ENCODE results near the gene NAIF1.

NAIF1 gene

DNA sequence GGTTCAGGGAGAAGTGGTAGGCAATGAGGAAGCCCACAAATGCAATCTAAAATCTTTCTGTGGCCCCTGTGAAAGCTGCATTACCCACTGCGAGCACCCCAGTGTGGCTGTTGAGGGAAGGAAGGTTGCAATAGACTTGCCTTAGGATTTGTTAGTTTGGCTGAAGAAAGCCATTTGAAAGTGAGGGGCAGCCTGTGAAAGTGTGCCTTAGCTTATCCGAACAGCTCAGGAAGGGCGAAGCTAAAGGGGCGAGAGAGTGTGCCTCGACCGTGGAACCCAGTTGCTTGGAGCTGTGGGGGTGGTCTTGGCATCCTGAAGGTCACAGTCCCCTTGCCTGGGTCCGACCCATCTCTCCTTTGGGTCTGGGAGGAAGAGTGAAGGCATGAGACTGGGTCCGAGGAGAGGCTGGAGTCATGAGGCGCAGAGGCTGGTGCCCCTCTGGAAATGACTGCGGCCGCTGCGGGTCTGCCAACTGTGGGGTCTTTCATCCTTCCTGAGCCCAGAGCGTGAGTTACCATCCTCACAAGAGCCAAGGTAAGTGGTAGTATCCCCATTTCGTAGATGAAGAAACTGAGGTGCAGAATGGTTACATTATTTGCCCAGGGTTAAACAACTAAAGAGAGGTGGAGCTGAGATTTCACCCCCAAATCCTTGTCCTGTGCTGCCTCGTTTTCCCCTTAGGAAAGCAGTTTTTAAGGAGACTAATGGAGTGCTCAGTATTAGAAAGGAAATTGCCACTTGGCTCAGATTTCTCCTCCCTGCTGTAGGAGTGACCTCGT, 25.3 kb upstream of the NAIF1 start:
- Histone ChIP-seq H3K27me3 (no peaks in the 10 kb centered on the region), H3K9ac (peak overlapping the region; percentile 58 to 84 (median 67); a peak in 21 of 22 replicates), H4K20me1 (peaks cover 62 to 100% (median 93%) of the 10 kb centered on the region in 11 experiments; a peak in 21 of 22 replicates), H3K4me3 (peak overlapping the region in 1 of 10 experiments; percentile 10; a peak in 4 of 20 replicates), H3K4me2 (peak overlapping the region; percentile 70 to 94 (median 87)), H3K36me3 (peaks cover 0 to 64% (median 23%) of the 10 kb centered on the region in 11 experiments; a peak in 16 of 22 replicates), H3K9me3 (replicated peaks in 1 of 11) (no peaks in the 10 kb centered on the region), H3K4me1 (peaks cover 88 to 99% (median 93%) of the 10 kb centered on the region in 10 experiments), H3K27ac (peak overlapping the region; percentile 51 to 96 (median 76); a peak in 20 of 22 replicates)
- no peak for TF ChIP-seq Cebpa-rat (IDR thresholded peaks at IDR 0.05)

DNA sequence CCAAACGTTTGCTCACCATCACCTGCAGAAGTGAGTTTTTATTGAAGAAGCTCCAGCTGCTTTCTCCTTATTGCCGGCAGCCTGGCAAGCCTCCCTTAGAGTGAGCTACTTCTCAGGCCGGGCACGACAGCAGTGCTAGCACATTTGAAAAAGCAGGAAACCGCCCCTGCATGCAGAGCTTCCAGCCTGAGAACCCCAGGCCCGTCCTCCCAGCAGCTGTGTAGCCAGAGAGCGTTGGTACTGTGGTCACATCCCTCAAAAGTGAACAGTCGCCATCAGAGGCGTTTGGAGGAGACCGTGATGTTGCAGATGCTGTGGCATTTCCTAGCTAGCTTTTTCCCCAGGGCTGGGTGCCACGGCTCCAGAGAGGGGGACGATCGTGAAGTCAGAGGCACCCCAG, 24.5 kb upstream of the NAIF1 start:
- peaks cover 82 to 95% (median 88%) of the 10 kb centered on the region in 10 experiments for H3K4me1 ChIP-seq

DNA sequence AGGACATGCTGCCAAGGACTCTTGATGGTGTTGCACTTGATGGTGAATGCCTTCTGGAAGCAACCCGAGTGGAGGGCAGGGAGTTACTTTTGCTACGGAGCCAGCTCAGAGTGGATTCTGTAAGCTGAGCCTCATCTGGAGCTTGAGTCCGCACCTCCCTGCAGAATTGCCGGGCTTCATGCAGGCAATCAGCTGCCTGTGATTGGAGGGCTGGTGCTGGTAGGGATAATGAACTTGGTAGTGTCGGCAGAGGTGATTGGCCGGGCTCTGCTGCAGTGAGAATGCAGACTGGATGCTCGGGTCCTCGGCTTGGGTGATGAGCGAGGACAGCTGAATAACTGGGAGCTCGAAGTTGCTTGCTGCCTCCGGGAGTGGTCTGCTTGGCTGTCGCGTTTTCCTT, 24.0 kb upstream of the NAIF1 start:
- Histone ChIP-seq H4K20me1 (peaks cover 51 to 100% (median 93%) of the 10 kb centered on the region in 11 experiments; a peak in 21 of 22 replicates), H3K4me1 (peaks cover 78 to 91% (median 85%) of the 10 kb centered on the region in 10 experiments), H3K4me2 (peak overlapping the region; percentile 70 to 94 (median 87)), H3K9ac (peak overlapping the region in 8 of 11 experiments; percentile 8 to 84 (median 64); a peak in 11 of 22 replicates), H3K9me3 (replicated peaks in 1 of 11) (no peaks in the 10 kb centered on the region), H3K36me3 (peaks cover under 1 to 63% (median 23%) of the 10 kb centered on the region in 11 experiments; a peak in 19 of 22 replicates), H3K4me3 (no peak overlapping the region), H3K27ac (peak overlapping the region in 3 of 11 experiments; percentile 6 to 76 (median 72); a peak in 3 of 22 replicates), H3K27me3 (no peaks in the 10 kb centered on the region)
- no peak for TF ChIP-seq Cebpa-rat (IDR thresholded peaks at IDR 0.05)

More for the DNA sequence above, 24.5 kb upstream of the NAIF1 start:
- Histone ChIP-seq H3K4me2 (peak overlapping the region; percentile 70 to 94 (median 87)), H3K27me3 (no peaks in the 10 kb centered on the region), H4K20me1 (peaks cover 54 to 100% (median 93%) of the 10 kb centered on the region in 11 experiments; a peak in 21 of 22 replicates), H3K36me3 (peaks cover 0 to 63% (median 19%) of the 10 kb centered on the region in 11 experiments; a peak in 18 of 22 replicates), H3K9me3 (replicated peaks in 1 of 11) (no peaks in the 10 kb centered on the region), H3K4me3 (no peak overlapping the region), H3K9ac (peak overlapping the region; percentile 58 to 84 (median 67); a peak in 19 of 22 replicates), H3K27ac (peak overlapping the region; percentile 51 to 96 (median 76); a peak in 19 of 22 replicates)
- no peak for TF ChIP-seq Cebpa-rat (IDR thresholded peaks at IDR 0.05)

DNA sequence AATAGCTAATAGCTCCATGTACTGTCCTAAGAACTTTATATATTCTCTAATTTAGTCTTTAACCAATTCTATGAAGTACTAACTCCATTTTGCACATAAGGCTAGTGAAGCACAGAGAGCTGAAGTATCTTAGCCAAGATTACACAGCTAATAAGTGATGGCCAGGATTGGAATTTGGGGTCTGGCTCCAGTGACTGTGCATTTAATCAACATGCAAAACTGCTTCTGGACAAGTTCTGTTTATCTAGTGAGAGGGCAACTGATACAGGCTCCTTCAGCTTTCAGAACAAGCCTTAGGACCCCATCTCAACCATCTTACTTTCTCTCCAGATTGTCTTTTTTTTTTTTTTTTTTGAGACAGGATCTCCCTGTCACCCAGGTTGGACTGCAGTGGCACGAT, 22.2 kb upstream of the NAIF1 start:
- peaks cover 53 to 100% (median 96%) of the 10 kb centered on the region in 11 experiments; a peak in 21 of 22 replicates for H4K20me1 ChIP-seq
- H3K9ac ChIP-seq = no peak overlapping the region
- peaks cover 61 to 73% (median 68%) of the 10 kb centered on the region in 10 experiments for H3K4me1 ChIP-seq
- H3K4me2 ChIP-seq = peak overlapping the region in 7 of 11 experiments; percentile 3 to 72 (median 48); a peak in 9 of 22 replicates
- peaks cover 9 to 68% (median 33%) of the 10 kb centered on the region in 11 experiments; a peak in 21 of 22 replicates for H3K36me3 ChIP-seq
- no peak overlapping the region for H3K4me3 ChIP-seq
- H3K9me3 ChIP-seq (replicated peaks in 1 of 11) = no peaks in the 10 kb centered on the region
- TF ChIP-seq Cebpa-rat (IDR thresholded peaks at IDR 0.05) = no peak
- no peak overlapping the region for H3K27ac ChIP-seq
- H3K27me3 ChIP-seq = no peaks in the 10 kb centered on the region

DNA sequence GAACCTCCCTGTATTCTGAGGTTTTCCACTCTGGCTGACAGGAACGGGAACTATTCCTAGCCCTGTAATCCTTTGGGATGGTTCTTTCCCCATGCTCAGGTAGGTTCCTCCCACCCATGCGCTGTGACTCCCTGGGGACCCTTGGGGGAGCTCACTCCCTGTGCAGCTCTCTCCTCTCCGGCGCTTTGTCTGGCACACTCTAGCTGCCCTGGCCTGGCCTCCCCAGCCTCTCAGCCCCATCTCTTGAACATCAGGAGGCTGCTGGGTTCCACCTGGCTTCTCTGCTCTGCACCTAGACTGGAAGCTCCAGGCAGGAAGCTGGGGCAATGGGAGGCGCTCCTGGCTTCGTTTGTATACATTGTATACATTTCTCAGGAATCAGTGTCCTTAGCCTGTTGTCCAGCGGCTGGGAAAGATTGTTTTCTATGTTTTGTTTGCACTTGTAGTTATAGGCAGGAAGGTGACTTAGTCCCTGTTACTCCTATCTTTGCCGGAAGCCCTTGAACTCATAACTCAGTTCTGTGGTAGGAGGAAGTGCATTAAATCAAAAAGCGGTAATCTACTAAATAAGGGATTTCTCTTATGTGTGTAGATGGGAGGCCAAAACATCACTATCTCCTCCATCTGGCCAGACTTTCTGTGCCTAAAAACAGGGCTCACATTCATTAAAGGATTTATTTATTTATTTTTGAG, 21.3 kb upstream of the NAIF1 start:
- peak overlapping the region in 1 of 11 experiments; percentile 6; a peak in 1 of 22 replicates for H3K27ac ChIP-seq
- peak overlapping the region; percentile 48 to 72 (median 58) for H3K4me2 ChIP-seq
- no peaks in the 10 kb centered on the region for H3K9me3 ChIP-seq (replicated peaks in 1 of 11)
- H4K20me1 ChIP-seq = peaks cover 57 to 100% (median 98%) of the 10 kb centered on the region in 11 experiments; a peak in 21 of 22 replicates
- peak overlapping the region in 2 of 11 experiments; percentile 5 to 15; a peak in 2 of 22 replicates for H3K9ac ChIP-seq
- no peak for TF ChIP-seq Cebpa-rat (IDR thresholded peaks at IDR 0.05)
- H3K4me1 ChIP-seq = peaks cover 52 to 68% (median 64%) of the 10 kb centered on the region in 10 experiments
- no peak overlapping the region for H3K4me3 ChIP-seq
- no peaks in the 10 kb centered on the region for H3K27me3 ChIP-seq
- peaks cover 9 to 71% (median 35%) of the 10 kb centered on the region in 11 experiments; a peak in 21 of 22 replicates for H3K36me3 ChIP-seq

DNA sequence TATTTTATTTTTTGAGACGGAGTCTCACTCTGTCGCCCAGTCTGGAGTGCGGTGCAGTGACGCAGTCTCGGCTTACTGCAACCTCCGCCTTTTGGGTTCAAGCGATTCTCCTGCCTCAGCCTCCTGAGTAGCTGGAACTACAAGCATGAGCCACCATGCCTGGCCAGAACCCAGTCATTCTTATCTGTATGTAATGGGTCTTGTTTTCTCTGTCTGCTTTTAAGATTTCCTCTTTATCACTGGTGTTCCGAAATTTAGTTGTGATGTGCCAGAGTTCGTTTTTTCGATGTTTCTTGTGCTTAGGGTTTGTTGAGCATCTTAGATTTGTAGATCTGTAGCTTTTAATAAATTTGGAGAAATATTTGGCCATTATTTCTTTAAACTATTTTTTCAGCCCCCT, 20.1 kb upstream of the NAIF1 start:
- H3K4me3 ChIP-seq = no peak overlapping the region

DNA sequence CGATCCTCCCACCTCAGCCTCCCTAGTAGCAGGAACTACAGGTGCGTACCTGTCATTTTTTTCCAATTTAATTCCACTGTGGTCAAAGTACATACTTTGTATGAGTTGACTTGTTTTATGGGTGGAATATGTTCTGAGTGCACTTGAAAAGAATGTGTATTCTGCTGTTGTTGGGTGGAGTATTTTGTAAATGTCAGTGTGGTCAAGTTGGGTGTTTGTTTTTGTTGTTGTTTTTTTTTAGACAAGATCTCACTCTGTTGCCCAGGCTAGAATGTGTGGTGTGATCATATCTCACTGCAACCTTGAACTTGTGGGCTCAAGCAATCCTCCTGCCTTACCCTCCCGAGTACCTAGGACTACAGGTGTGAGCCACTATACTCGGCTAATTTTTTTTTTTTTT, 18.8 kb upstream of the NAIF1 start:
- Histone ChIP-seq H3K36me3 (peaks cover 9 to 77% (median 37%) of the 10 kb centered on the region in 11 experiments; a peak in 21 of 22 replicates), H3K4me3 (no peak overlapping the region), H3K9ac (no peak overlapping the region), H3K4me1 (peaks cover 44 to 63% (median 57%) of the 10 kb centered on the region in 10 experiments), H3K9me3 (replicated peaks in 1 of 11) (no peaks in the 10 kb centered on the region), H3K4me2 (no peak overlapping the region), H4K20me1 (peaks cover 38 to 100% (median 96%) of the 10 kb centered on the region in 11 experiments; a peak in 21 of 22 replicates), H3K27me3 (no peaks in the 10 kb centered on the region), H3K27ac (no peak overlapping the region)
- TF ChIP-seq Cebpa-rat (IDR thresholded peaks at IDR 0.05) = no peak

More for the DNA sequence above, 20.1 kb upstream of the NAIF1 start:
- no peak for TF ChIP-seq Cebpa-rat (IDR thresholded peaks at IDR 0.05)
- peaks cover 9 to 73% (median 37%) of the 10 kb centered on the region in 11 experiments; a peak in 21 of 22 replicates for H3K36me3 ChIP-seq
- H3K9me3 ChIP-seq (replicated peaks in 1 of 11) = no peaks in the 10 kb centered on the region
- no peaks in the 10 kb centered on the region for H3K27me3 ChIP-seq
- H3K4me1 ChIP-seq = peaks cover 44 to 63% (median 57%) of the 10 kb centered on the region in 10 experiments
- H3K27ac ChIP-seq = no peak overlapping the region
- no peak overlapping the region; a peak in 2 of 22 replicates for H3K9ac ChIP-seq
- H3K4me2 ChIP-seq = peak overlapping the region; percentile 48 to 72 (median 58); a peak in 11 of 22 replicates
- H4K20me1 ChIP-seq = peaks cover 46 to 100% (median 96%) of the 10 kb centered on the region in 11 experiments; a peak in 21 of 22 replicates

DNA sequence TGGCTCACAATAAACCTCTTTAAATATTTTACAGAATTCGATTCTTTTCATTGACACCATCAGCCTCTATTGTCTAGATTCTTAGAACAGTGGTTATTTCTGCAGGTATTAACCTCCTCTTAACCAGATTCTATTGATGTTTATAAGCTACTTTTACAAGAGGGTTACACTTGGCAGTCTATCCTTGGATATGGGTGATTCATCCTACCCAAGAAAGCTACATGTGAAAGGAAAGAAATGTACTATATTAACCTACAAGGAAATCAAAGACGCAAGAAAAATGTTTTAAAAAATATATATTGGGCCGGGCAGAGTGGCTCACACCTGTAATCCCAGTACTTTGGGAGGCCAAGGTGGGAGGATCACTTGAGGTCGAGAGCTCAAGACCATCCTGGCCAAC, 17.6 kb upstream of the NAIF1 start:
- Histone ChIP-seq H3K9ac (no peak overlapping the region), H3K36me3 (peaks cover 9 to 80% (median 36%) of the 10 kb centered on the region in 11 experiments; a peak in 21 of 22 replicates), H3K4me3 (no peak overlapping the region), H3K9me3 (replicated peaks in 1 of 11) (no peaks in the 10 kb centered on the region), H3K27ac (no peak overlapping the region), H3K27me3 (no peaks in the 10 kb centered on the region), H3K4me1 (peaks cover 45 to 65% (median 57%) of the 10 kb centered on the region in 10 experiments), H3K4me2 (no peak overlapping the region), H4K20me1 (peaks cover 41 to 100% (median 96%) of the 10 kb centered on the region in 11 experiments; a peak in 21 of 22 replicates)
- no peak for TF ChIP-seq Cebpa-rat (IDR thresholded peaks at IDR 0.05)

All from BLaER1 treated with 17β-estradiol and CSF1 and Interleukin-3, amounts not matched to agents 10 nM and 100 nM (cell line).